Stimulated activated CD4-positive, alpha-beta T cell treated with anti-CD3 and anti-CD28 coated beads, TNF-alpha, amount 100 ng/mL, for 24 hours (primary cell): ENCODE measurements around the gene RNASE12.
"Not testable (repeated sequence)": the region's sequence is repeated elsewhere in the genome, so short reads cannot be mapped to it uniquely, and the experiment has no call there.

Source experiments
- DNase-seq, 3 experiments: peaks; one replicate each; pipeline ENCODE4 v3.0.0-alpha.2; 2020; ENCODE audit warnings: low read depth in 3 of 3

The RNASE12 gene

GRCh38 chr14:20583142-20583541 is 8.0 kb downstream of the RNASE12 start:
- no peak for DNase-seq

GRCh38 chr14:20580242-20580641 is 10.9 kb downstream of the RNASE12 start:
- DNase-seq, result no peak

GRCh38 chr14:20578784-20579502 is 12.2 kb downstream of the RNASE12 start:
- no peak for DNase-seq

GRCh38 chr14:20578325-20578724 is 12.9 kb downstream of the RNASE12 start:
- no peak for DNase-seq

GRCh38 chr14:20572382-20572990 is 18.7 kb downstream of the RNASE12 start:
- DNase-seq, result not testable (repeated sequence)

GRCh38 chr14:20570720-20571119 is 20.5 kb downstream of the RNASE12 start:
- not testable (repeated sequence) for DNase-seq

GRCh38 chr14:20569865-20570264 is 21.3 kb downstream of the RNASE12 start:
- DNase-seq, result not testable (repeated sequence)

- no peak for DNase-seq
Measured at GRCh38 chr14:20569066-20569465, 22.1 kb downstream of the RNASE12 start.

- no peak for DNase-seq
Measured at GRCh38 chr14:20568393-20568792, 22.8 kb downstream of the RNASE12 start.

GRCh38 chr14:20567199-20567598 is 24.0 kb downstream of the RNASE12 start:
- not testable (repeated sequence) for DNase-seq

GRCh38 chr14:20564501-20564997 is 26.6 kb downstream of the RNASE12 start:
- no peak for DNase-seq

GRCh38 chr14:20563971-20564370 is 27.2 kb downstream of the RNASE12 start:
- no peak for DNase-seq

GRCh38 chr14:20560961-20561360 is 30.2 kb downstream of the RNASE12 start, which contains the start of gene RNASE9:
Gene RNASE9 (minus strand): TSS chr14:20561047.
- DNase-seq, result no peak

- DNase-seq, result no peak
Measured at GRCh38 chr14:20559461-20559904, 31.7 kb downstream of the RNASE12 start.

GRCh38 chr14:20557212-20557542 is 34.0 kb downstream of the RNASE12 start:
- no peak for DNase-seq

GRCh38 chr14:20556500-20557211 is 34.5 kb downstream of the RNASE12 start:
- no peak for DNase-seq

- DNase-seq, result no peak
Measured at GRCh38 chr14:20555845-20556244, 35.3 kb downstream of the RNASE12 start.

- DNase-seq, result no peak
Measured at GRCh38 chr14:20553024-20553423, 38.2 kb downstream of the RNASE12 start.

- no peak for DNase-seq
Measured at GRCh38 chr14:20551606-20552005, 39.6 kb downstream of the RNASE12 start.

- DNase-seq, result no peak
Measured at GRCh38 chr14:20550926-20551325, 40.2 kb downstream of the RNASE12 start.

GRCh38 chr14:20548414-20549158 is 42.6 kb downstream of the RNASE12 start:
- no peak for DNase-seq

GRCh38 chr14:20546877-20547276 is 44.3 kb downstream of the RNASE12 start:
- DNase-seq, result no peak
